ENCODE results near the gene ORAI3. TPM values are rescaled to one million over a fixed set of nuclear protein-coding genes. Genes with fewer than 3 reads are reported as not detected.

Gene ORAI3
- total and polyA plus RNA-seq, 2 of the 13 experiments (the other 11 are each of a cell fraction or from before 2014, with no cell fraction given) = 11.4 to 32.0 TPM

- TF ChIP-seq ZNF337 (CRISPR knock-in tag; IDR thresholded peaks at IDR 0.05; ENCODE audit: borderline replicate concordance, low read depth) (no peak), ZNF331 (CRISPR knock-in tag; IDR thresholded peaks at IDR 0.05) (no peak), ZNF773 (CRISPR knock-in tag; IDR thresholded peaks at IDR 0.05; ENCODE audit: borderline replicate concordance) (no peak), GTF2F1 (IDR thresholded peaks at IDR 0.05; ENCODE audit: low read length) (no peak), HMG20B (CRISPR knock-in tag; conservative IDR thresholded peaks at IDR 0.05) (0 out of 2 replicates have a peak, but pooled peaks have one; percentile 53), DDIT3 (CRISPR knock-in tag; IDR thresholded peaks at IDR 0.05) (no peak), ZNF562 (CRISPR knock-in tag; IDR thresholded peaks at IDR 0.05; ENCODE audit: borderline replicate concordance) (no peak), TRIM24 (CRISPR knock-in tag; IDR thresholded peaks at IDR 0.05) (no peak), NCOR1 (IDR thresholded peaks at IDR 0.05; ENCODE audit: borderline replicate concordance, low read length) (peak; percentile 71; the same call in 1 of the 2 replicates), TAF15 (IDR thresholded peaks at IDR 0.05; ENCODE audit: low read depth, low read length, poor library complexity, severe bottlenecking) (no peak), RERE (CRISPR knock-in tag; IDR thresholded peaks at IDR 0.05; ENCODE audit: low read depth) (no peak), MLLT10 (CRISPR knock-in tag; IDR thresholded peaks at IDR 0.05) (no peak), SYNCRIP (IDR thresholded peaks at IDR 0.05; ENCODE audit: insufficient read depth, low read depth, low read length) (no peak), GLI4 (CRISPR knock-in tag; IDR thresholded peaks at IDR 0.05; ENCODE audit: borderline replicate concordance) (no peak), ATAD3A (CRISPR knock-in tag; IDR thresholded peaks at IDR 0.05) (0 out of 2 replicates have a peak, but pooled peaks have one; percentile 66), MLXIP (CRISPR knock-in tag; IDR thresholded peaks at IDR 0.05; ENCODE audit: borderline replicate concordance) (no peak; the same call in 1 of the 2 replicates), MAFK (conservative IDR thresholded peaks at IDR 0.05 in 1 of 2, IDR thresholded peaks at IDR 0.05 in 1 of 2; ENCODE audit: low read length in 2 of 2) (no peak)
- TF ChIP-seq, protein P1, sequence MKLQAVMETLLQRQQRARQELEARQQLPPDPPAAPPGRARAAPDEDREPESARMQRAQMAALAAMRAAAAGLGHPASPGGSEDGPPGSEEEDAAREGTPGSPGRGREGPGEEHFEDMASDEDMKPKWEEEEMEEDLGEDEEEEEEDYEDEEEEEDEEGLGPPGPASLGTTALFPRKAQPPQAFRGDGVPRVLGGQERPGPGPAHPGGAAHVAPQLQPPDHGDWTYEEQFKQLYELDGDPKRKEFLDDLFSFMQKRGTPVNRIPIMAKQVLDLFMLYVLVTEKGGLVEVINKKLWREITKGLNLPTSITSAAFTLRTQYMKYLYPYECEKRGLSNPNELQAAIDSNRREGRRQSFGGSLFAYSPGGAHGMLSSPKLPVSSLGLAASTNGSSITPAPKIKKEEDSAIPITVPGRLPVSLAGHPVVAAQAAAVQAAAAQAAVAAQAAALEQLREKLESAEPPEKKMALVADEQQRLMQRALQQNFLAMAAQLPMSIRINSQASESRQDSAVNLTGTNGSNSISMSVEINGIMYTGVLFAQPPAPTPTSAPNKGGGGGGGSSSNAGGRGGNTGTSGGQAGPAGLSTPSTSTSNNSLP (IDR thresholded peaks at IDR 0.05; ENCODE audit: low read depth, low read length) = 0 out of 2 replicates have a peak, but pooled peaks have one; percentile 35
- TF ChIP-seq, protein P2, sequence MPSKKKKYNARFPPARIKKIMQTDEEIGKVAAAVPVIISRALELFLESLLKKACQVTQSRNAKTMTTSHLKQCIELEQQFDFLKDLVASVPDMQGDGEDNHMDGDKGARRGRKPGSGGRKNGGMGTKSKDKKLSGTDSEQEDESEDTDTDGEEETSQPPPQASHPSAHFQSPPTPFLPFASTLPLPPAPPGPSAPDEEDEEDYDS (CRISPR knock-in tag; IDR thresholded peaks at IDR 0.05) = peak; percentile 3; the same call in 1 of the 2 replicates
Measured at GRCh38 chr16:30922960-30923535, 25.8 kb upstream of the ORAI3 start (continued).
